PC-9 (cell line): ENCODE data around the gene SLC9A4.

ENCODE experiments used
- CTCF ChIP-seq: fragments of 200-600 bp; sonication (generic); conservative IDR thresholded peaks from 2 replicates; pipeline ENCODE4 v1.6.1; 2017; ENCODE audit warnings: mixed run types, antibody characterized with exemption, mild to moderate bottlenecking, moderate library complexity
- EZH2 ChIP-seq: fragments of 200-600 bp; sonication (generic); IDR thresholded peaks from 2 replicates; pipeline ENCODE4 v1.8.0; 2017; ENCODE audit warnings: antibody characterized with exemption, low read depth

GRCh38 chr2:102502576-102502975 is 29.6 kb downstream of the SLC9A4 start:
- TF ChIP-seq CTCF (no peak), EZH2 (no peak)
